ENCODE data around the gene DBH.

The DBH gene

GRCh38 chr9:133601746-133602145, 34.4 kb upstream of the DBH start:
- Histone ChIP-seq H3K27ac (ENCODE audit: low read depth, low read length) (no peak overlapping the region), H3K9ac (ENCODE audit: low read length) (no peak overlapping the region), H4K20me1 (ENCODE audit: low read depth, low read length) (no peaks in the 10 kb centered on the region), H3K4me3 (ENCODE audit: insufficient read depth, low read length, poor library complexity, severe bottlenecking) (no peak overlapping the region), H2AFZ (ENCODE audit: low read depth, low read length, severe bottlenecking) (no peak overlapping the region), H3K36me3 (ENCODE audit: low read length) (no peaks in the 10 kb centered on the region), H3K9me3 (ENCODE audit: insufficient read depth, low read length) (peaks cover 15% of the 10 kb centered on the region; the same call in 1 of the 2 replicates), H3K4me2 (ENCODE audit: low read depth, low read length, poor library complexity, severe bottlenecking) (no peak overlapping the region), H3K79me2 (ENCODE audit: insufficient read depth, low read length) (no peaks in the 10 kb centered on the region), H3K27me3 (ENCODE audit: low read length) (no peaks in the 10 kb centered on the region), H3F3A (ENCODE audit: insufficient read depth) (no peaks in the 10 kb centered on the region), H3K9me2 (replicated peaks; ENCODE audit: insufficient read depth, low read length) (no peaks in the 10 kb centered on the region)
- TF ChIP-seq EZH2phosphoT487 (conservative IDR thresholded peaks at IDR 0.05; ENCODE audit: low read length) (no peak), CTCF (IDR thresholded peaks at IDR 0.05; ENCODE audit: insufficient read depth, low read length, poor library complexity, severe bottlenecking) (no peak)

GRCh38 chr9:133602277-133602676, 33.9 kb upstream of the DBH start:
- Histone ChIP-seq H2AFZ (ENCODE audit: low read depth, low read length, severe bottlenecking) (no peak overlapping the region), H3K9me3 (ENCODE audit: insufficient read depth, low read length) (peaks cover 9% of the 10 kb centered on the region; the same call in 1 of the 2 replicates), H4K20me1 (ENCODE audit: low read depth, low read length) (no peaks in the 10 kb centered on the region), H3K27me3 (ENCODE audit: low read length) (no peaks in the 10 kb centered on the region), H3K9me2 (replicated peaks; ENCODE audit: insufficient read depth, low read length) (no peaks in the 10 kb centered on the region), H3K79me2 (ENCODE audit: insufficient read depth, low read length) (no peaks in the 10 kb centered on the region), H3K4me3 (ENCODE audit: insufficient read depth, low read length, poor library complexity, severe bottlenecking) (no peak overlapping the region), H3K9ac (ENCODE audit: low read length) (no peak overlapping the region), H3K4me2 (ENCODE audit: low read depth, low read length, poor library complexity, severe bottlenecking) (no peak overlapping the region), H3K36me3 (ENCODE audit: low read length) (no peaks in the 10 kb centered on the region), H3F3A (ENCODE audit: insufficient read depth) (no peaks in the 10 kb centered on the region), H3K27ac (ENCODE audit: low read depth, low read length) (no peak overlapping the region)
- TF ChIP-seq EZH2phosphoT487 (conservative IDR thresholded peaks at IDR 0.05; ENCODE audit: low read length) (no peak), CTCF (IDR thresholded peaks at IDR 0.05; ENCODE audit: insufficient read depth, low read length, poor library complexity, severe bottlenecking) (no peak)

- TF ChIP-seq CTCF (IDR thresholded peaks at IDR 0.05; ENCODE audit: insufficient read depth, low read length, poor library complexity, severe bottlenecking) = no peak
- no peak for TF ChIP-seq EZH2phosphoT487 (conservative IDR thresholded peaks at IDR 0.05; ENCODE audit: low read length)
- H3K79me2 ChIP-seq (ENCODE audit: insufficient read depth, low read length) = no peaks in the 10 kb centered on the region
- H3K4me3 ChIP-seq (ENCODE audit: insufficient read depth, low read length, poor library complexity, severe bottlenecking) = no peak overlapping the region
- H3K4me2 ChIP-seq (ENCODE audit: low read depth, low read length, poor library complexity, severe bottlenecking) = no peak overlapping the region
- H3K9ac ChIP-seq (ENCODE audit: low read length) = no peak overlapping the region
- H2AFZ ChIP-seq (ENCODE audit: low read depth, low read length, severe bottlenecking) = no peak overlapping the region
- no peaks in the 10 kb centered on the region for H4K20me1 ChIP-seq (ENCODE audit: low read depth, low read length)
- H3F3A ChIP-seq (ENCODE audit: insufficient read depth) = no peaks in the 10 kb centered on the region
- H3K9me2 ChIP-seq (replicated peaks; ENCODE audit: insufficient read depth, low read length) = no peaks in the 10 kb centered on the region
- H3K27ac ChIP-seq (ENCODE audit: low read depth, low read length) = no peak overlapping the region
- H3K36me3 ChIP-seq (ENCODE audit: low read length) = no peaks in the 10 kb centered on the region
- no peaks in the 10 kb centered on the region for H3K9me3 ChIP-seq (ENCODE audit: insufficient read depth, low read length)
- H3K27me3 ChIP-seq (ENCODE audit: low read length) = no peaks in the 10 kb centered on the region
These were observed 32.8 kb upstream of the DBH start for GRCh38 chr9:133603135-133603927.
